HG03354 (cell line): ENCODE results near the gene STK35.

ENCODE experiments used
- ATAC-seq: cut with Tn5 transposase; IDR thresholded peaks from one replicate; pipeline ENCODE4 v1.9.1; 2021; ENCODE audit warnings: mild to moderate bottlenecking; ENCODE audit not compliant: unreplicated experiment, poor library complexity, severe bottlenecking

STK35 gene

GRCh38 chr20:2131366-2131765 lies 29.7 kb downstream of the STK35 start:
- ATAC-seq: no peak

GRCh38 chr20:2132461-2132901 lies 30.9 kb downstream of the STK35 start:
- no peak for ATAC-seq

GRCh38 chr20:2133318-2134183 lies 31.9 kb downstream of the STK35 start:
- no peak for ATAC-seq

- ATAC-seq: no peak
These were observed 33.4 kb downstream of the STK35 start for GRCh38 chr20:2135013-2135412.

- no peak for ATAC-seq
These were observed 34.6 kb downstream of the STK35 start for GRCh38 chr20:2136275-2136674.

- ATAC-seq: no peak
These were observed 36.0 kb downstream of the STK35 start for GRCh38 chr20:2137552-2138201.

- no peak for ATAC-seq
These were observed 36.8 kb downstream of the STK35 start for GRCh38 chr20:2138396-2138795.

- no peak for ATAC-seq
These were observed 37.6 kb downstream of the STK35 start for GRCh38 chr20:2139250-2139649.

GRCh38 chr20:2139736-2140135 lies 38.1 kb downstream of the STK35 start:
- no peak for ATAC-seq

- no peak for ATAC-seq
These were observed 38.9 kb downstream of the STK35 start for GRCh38 chr20:2140561-2140960.

GRCh38 chr20:2141600-2142575 lies 40.3 kb downstream of the STK35 start:
- no peak for ATAC-seq

- no peak for ATAC-seq
These were observed 41.0 kb downstream of the STK35 start for GRCh38 chr20:2142649-2143048.

- ATAC-seq: no peak
These were observed 42.0 kb downstream of the STK35 start for GRCh38 chr20:2143594-2143993.

GRCh38 chr20:2144850-2145249 lies 43.2 kb downstream of the STK35 start:
- ATAC-seq: no peak

GRCh38 chr20:2145376-2145775 lies 43.7 kb downstream of the STK35 start:
- no peak for ATAC-seq

GRCh38 chr20:2146080-2146867 lies 44.6 kb downstream of the STK35 start:
- no peak for ATAC-seq

- ATAC-seq: no peak
These were observed 47.9 kb downstream of the STK35 start for GRCh38 chr20:2149507-2149906.

- no peak for ATAC-seq
These were observed 49.0 kb downstream of the STK35 start for GRCh38 chr20:2150660-2151059.

GRCh38 chr20:2151858-2152281 lies 50.2 kb downstream of the STK35 start:
- ATAC-seq: no peak
